ENCODE data around the gene KCNIP4. TPM values are rescaled to one million over a fixed set of nuclear protein-coding genes. Genes with fewer than 3 reads are reported as not detected.

The KCNIP4 gene
- total and polyA plus RNA-seq, 2 donors from 2014 or later = 9.8 to 43.9 TPM

DNA sequence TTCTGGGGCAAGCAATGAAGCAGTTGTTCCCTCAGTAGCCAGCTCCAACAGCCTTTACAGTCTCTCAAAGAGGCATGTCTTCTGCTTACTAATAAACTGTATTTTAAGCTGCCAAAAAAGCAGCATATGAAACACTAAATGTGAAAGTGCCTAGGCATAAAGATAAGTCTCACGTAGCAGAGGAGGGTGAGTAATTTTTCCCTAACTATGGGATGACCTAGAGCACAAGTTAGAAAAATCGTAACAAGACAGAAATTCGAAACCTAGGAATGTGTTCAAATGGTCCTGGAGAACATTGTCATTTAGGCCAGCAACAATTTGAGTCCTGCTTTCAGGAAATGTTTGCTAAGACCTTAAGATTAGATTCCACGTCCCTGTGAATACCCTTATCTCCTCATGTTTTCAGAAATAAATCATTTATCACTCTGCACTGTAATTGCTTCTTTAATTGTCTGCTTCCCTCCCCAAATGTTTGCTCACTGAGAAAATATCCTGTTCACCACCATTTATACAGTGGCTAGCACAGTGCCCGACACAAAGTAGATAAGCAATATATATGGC is 222.2 kb downstream of the KCNIP4 start:
- Histone ChIP-seq H3K9ac (ENCODE audit: low read length in 3 of 3) (no peak overlapping the region), H3K4me3 (ENCODE audit: low read length in 3 of 3) (no peak overlapping the region), H3K36me3 (ENCODE audit: control insufficient read depth in 2 of 3, insufficient read depth in 3 of 3, low read length in 3 of 3) (no peaks in the 10 kb centered on the region), H3K27me3 (ENCODE audit: control insufficient read depth, insufficient read depth, low read length) (no peaks in the 10 kb centered on the region), H3K27ac (ENCODE audit: low read depth in 2 of 2, low read length in 2 of 2) (no peak overlapping the region), H3K9me3 (ENCODE audit: control insufficient read depth in 2 of 3, insufficient read depth in 1 of 3, low read length in 3 of 3) (no peaks in the 10 kb centered on the region), H3K4me1 (ENCODE audit: control insufficient read depth in 2 of 3, insufficient read depth in 2 of 3, low read depth in 1 of 3, low read length in 3 of 3) (no peaks in the 10 kb centered on the region)
- no peak for TF ChIP-seq CTCF (IDR thresholded peaks at IDR 0.05; ENCODE audit: borderline replicate concordance, extremely low read depth, insufficient read depth)
- intact Hi-C loops (cut with DNase I) = no loop called here
- FAIRE-seq (no peak), DNase-seq (no peak)

GRCh38 chr4:21722157-21722839 is 226.3 kb downstream of the KCNIP4 start:
- Histone ChIP-seq H3K9me3 (ENCODE audit: control insufficient read depth in 2 of 3, insufficient read depth in 1 of 3, low read length in 3 of 3) (no peaks in the 10 kb centered on the region), H3K4me3 (ENCODE audit: low read length in 3 of 3) (no peak overlapping the region), H3K27me3 (ENCODE audit: control insufficient read depth, insufficient read depth, low read length) (no peaks in the 10 kb centered on the region), H3K9ac (ENCODE audit: low read length in 3 of 3) (no peak overlapping the region), H3K36me3 (ENCODE audit: control insufficient read depth in 2 of 3, insufficient read depth in 3 of 3, low read length in 3 of 3) (no peaks in the 10 kb centered on the region), H3K4me1 (ENCODE audit: control insufficient read depth in 2 of 3, insufficient read depth in 2 of 3, low read depth in 1 of 3, low read length in 3 of 3) (no peaks in the 10 kb centered on the region), H3K27ac (ENCODE audit: low read depth in 2 of 2, low read length in 2 of 2) (no peak overlapping the region)
- intact Hi-C loops (cut with DNase I) = no loop called here
- no peak for TF ChIP-seq CTCF (IDR thresholded peaks at IDR 0.05; ENCODE audit: borderline replicate concordance, extremely low read depth, insufficient read depth)
- DNase-seq (no peak), FAIRE-seq (no peak)

DNA sequence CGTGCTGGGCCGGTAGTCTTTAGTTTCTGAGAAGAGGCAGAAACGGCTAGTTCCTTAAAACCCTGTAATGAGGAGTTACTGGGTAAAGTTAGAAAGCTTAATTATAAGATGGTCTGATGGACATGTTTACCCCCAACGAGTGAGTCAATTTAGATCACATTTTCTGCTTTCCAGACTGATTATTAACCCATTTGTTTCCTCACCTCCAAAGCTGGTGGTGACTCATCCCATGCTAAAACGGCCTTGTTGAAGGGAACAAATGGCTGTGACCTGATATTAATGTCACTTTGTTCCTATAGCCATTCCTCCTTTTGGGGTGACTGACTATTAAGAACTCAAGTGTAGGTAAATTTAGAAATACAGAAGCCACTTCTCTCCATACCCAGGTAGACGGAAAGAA is 232.0 kb downstream of the KCNIP4 start:
- no peak overlapping the region for H3K27ac ChIP-seq (ENCODE audit: low read depth in 2 of 2, low read length in 2 of 2)
- TF ChIP-seq CTCF (IDR thresholded peaks at IDR 0.05; ENCODE audit: borderline replicate concordance, extremely low read depth, insufficient read depth) = no peak
- H3K9ac ChIP-seq (ENCODE audit: low read length in 3 of 3) = no peak overlapping the region
- no peaks in the 10 kb centered on the region for H3K4me1 ChIP-seq (ENCODE audit: control insufficient read depth in 2 of 3, insufficient read depth in 2 of 3, low read depth in 1 of 3, low read length in 3 of 3)
- intact Hi-C loops (cut with DNase I) = no loop called here
- no peaks in the 10 kb centered on the region for H3K9me3 ChIP-seq (ENCODE audit: control insufficient read depth in 2 of 3, insufficient read depth in 1 of 3, low read length in 3 of 3)
- H3K27me3 ChIP-seq (ENCODE audit: control insufficient read depth, insufficient read depth, low read length) = no peaks in the 10 kb centered on the region
- H3K4me3 ChIP-seq (ENCODE audit: low read length in 3 of 3) = no peak overlapping the region
- FAIRE-seq (no peak), DNase-seq (no peak)
- no peaks in the 10 kb centered on the region for H3K36me3 ChIP-seq (ENCODE audit: control insufficient read depth in 2 of 3, insufficient read depth in 3 of 3, low read length in 3 of 3)

All from kidney (tissue), 14 donors.